Stimulated activated CD4-positive, alpha-beta T cell treated with anti-CD3 and anti-CD28 coated beads, TNF-alpha, amount 100 ng/mL, for 4 hours (primary cell): Measurements from ENCODE around the gene NECTIN1.

Experiments
- DNase-seq, 3 experiments: peaks; one replicate each; pipeline ENCODE4 v3.0.0-alpha.2; 2020; ENCODE audit warnings: low read depth in 3 of 3

Gene NECTIN1

GRCh38 chr11:119713359-119714040, 15.5 kb downstream of the NECTIN1 start:
- no peak for DNase-seq

- no peak for DNase-seq
Observed at GRCh38 chr11:119712459-119713358, 16.3 kb downstream of the NECTIN1 start.

DNA sequence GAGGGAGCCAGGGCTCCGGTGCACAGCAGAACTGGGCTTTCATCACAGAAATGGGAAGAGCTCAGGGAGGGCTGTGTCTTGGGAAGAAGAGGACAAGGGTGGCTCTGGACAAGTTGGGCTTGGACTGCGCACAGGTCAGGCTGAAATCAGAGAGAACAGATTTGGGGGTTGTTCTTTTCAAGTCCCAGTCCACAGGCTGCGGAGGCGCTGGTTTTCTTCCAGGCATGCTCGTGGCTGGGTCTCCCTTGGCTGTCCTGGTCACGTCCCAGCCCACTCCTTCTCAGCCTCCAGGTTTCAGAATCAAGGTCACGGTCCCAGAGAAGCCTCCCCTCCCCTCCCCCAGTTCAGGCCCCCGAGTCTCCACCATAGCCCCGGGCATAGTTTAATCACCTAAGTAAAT, 17.0 kb downstream of the NECTIN1 start:
- no peak for DNase-seq

DNA sequence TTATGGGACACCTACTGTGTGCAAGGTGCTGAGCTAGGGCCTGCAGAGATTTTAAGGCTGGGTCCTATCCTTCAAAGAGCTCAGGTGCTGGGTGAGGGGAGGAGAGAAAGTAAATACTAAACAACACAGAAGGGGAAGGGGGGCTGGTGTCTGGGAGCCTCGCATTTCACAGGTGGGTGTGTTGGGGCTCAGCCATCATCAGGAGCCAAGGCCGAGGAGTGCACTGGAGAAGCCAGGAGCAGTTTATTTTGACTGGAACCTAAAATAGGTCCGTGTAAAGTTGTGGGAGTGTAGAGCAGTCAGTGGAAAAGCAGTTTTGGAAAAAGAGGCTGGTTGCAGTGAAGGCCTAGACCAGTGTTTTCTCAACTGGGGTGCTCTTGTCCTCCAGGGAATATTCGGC, 17.5 kb downstream of the NECTIN1 start:
- no peak for DNase-seq

DNA sequence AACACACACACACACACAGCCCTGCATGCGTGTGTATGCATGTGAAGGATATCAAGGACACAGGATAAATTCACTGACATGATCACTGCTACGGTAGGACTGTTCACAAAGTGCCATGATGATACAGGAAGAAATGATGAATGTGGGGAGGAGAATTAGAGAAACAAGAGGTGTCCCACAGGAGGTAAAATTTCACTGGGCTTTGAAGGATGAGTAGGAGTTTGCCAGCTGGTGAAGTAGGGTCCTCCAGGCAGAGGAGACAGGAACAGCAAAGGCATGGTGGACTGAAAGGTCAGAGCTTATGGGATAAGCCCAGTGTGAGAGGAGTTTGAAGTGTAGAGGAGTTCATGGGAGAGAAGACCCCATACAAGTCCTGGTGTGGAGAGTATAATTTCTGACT, 18.6 kb downstream of the NECTIN1 start:
- no peak for DNase-seq

DNA sequence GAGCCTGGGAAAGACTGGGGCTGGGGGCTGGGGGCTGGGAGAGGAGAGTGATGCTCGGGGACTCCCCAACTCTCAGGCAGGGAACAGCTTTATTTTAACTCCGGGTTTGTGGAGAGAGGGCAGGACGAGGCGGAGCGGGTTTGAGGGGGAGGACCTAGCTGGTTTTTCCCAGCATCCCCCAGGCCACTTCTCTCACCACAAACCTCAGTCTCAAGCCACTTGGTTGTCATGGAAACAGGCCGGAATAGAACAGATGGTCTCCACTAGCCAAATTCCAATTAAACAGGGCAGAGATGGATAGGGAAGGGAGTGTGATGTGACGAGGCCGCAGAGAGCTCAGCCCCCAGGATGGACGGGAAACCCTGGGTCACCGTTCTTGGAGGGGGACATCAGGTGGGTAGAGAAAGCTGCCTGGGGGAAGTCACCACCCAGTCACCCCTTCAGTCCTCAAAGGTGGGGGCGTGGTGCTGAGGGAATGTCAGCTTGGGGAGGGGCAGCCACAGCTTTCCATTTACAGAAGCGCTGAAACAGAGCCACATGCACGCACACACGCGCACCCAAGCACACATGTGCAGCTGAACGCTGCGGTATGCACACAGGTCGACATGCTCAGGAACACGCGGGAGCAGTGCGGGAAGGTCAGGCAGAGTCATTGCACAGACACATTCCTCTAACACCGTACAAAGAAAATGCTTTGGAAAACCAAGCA, 19.2 kb downstream of the NECTIN1 start:
- no peak for DNase-seq

- no peak for DNase-seq
Observed at GRCh38 chr11:119709171-119709570, 19.8 kb downstream of the NECTIN1 start.

DNA sequence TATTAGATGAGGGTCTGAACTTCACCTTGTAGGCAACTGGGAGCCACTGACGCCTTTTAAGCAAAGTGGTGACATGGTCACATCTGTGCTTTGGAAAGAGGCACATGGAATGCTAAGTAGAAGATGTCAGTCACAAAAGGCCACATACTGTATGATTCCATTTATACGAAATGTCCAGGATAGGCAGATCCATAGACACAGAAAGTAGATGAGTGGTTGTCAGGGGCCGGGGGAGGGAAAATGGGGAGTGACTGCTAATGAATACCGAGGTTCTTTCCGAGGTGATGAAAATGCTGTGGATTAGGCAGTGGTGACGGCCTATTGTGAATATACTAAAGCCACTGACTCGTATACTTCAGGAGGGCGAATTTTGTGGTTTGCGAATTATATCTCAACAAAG, 20.6 kb downstream of the NECTIN1 start:
- no peak for DNase-seq

- no peak for DNase-seq
Observed at GRCh38 chr11:119706887-119707286, 22.1 kb downstream of the NECTIN1 start.

- DNase-seq: no peak
Observed at GRCh38 chr11:119706029-119706428, 23.0 kb downstream of the NECTIN1 start.

DNA sequence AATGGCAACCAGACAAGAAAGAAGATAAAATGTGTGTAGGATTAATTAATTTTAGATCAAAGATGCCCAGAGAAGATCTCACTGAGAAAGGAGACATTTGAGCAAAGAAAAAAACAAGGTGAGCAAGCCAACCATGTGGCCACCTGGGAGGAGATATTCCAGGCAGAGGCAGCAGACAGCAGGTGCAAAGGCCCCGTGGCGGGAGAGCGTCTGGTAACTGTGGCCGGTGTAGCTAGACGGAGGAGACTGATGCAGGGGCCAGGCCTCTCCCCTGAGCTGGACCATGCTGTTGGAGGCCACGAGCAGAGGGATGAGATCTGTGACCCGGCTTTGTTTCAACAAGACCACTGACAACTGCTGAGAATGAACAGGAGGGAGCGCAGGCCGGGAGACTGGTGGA, 23.6 kb downstream of the NECTIN1 start:
- DNase-seq: no peak

DNA sequence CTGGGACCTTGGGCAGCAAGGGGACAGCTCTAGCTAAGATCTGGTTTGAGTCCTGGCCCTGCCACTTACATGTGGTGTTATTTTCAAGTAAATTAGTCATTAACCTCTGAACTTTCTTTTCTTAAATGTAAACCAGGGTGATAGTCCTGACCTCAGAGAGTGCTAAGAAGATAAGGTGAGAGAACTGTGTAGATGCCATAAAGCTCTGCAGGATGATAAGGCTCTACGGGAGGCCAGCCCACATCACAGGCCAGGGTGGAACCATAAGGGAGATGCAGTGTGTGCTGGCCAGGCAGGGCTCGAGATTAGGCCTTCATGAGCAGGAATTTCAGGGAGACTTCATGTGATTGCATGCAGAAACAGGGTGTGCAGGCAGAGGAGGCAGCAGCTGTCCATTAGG, 24.2 kb downstream of the NECTIN1 start:
- no peak for DNase-seq

DNA sequence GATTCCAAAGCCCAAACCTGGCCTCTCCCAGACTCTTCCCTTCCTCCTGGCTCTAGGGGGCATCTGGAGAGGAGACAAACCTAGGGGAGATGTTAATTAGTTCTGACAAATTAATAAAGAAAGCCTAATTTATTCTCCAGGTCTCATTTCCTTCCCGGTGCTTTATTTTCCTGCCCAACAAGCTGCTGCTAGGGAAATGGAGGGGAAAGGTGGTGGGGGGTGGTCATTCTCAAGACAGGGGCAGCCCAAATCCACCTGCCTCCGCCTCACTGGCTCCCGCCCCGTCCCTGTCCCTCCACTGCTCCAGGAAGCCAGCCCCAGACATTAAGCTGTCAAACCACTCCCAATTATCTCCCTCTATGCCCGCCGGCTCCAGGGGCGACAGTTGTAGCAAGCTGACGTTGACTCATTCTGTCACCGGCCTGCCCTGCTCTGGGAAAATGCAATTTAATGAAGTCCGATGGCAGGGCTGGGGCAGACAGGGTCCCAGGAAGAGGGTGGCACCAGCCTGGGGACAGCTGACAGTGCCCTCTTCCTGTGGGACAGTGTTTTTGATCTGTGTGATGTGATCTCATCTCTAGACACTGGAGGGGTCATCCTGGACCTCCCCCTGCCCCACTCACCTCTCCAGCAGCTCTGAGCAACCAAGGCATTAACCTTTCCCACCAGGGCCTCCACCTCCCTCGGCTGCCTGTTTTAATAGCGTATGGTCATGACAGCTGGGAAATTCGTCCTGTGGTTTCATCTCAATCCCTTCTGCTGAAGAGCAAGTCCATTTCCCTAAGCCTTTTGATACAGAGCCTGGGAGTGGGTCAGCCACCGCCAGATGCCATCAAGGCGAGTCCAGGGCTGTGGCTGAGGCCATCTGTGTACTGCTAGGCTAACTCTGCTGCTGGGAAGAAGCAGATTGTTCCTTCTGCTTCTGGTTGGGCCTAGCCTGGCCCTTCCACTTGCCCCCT, 27.1 kb downstream of the NECTIN1 start:
- no peak for DNase-seq

- no peak for DNase-seq
Observed at GRCh38 chr11:119700536-119701346, 28.3 kb downstream of the NECTIN1 start.

- no peak for DNase-seq
Observed at GRCh38 chr11:119700030-119700429, 29.0 kb downstream of the NECTIN1 start.

DNA sequence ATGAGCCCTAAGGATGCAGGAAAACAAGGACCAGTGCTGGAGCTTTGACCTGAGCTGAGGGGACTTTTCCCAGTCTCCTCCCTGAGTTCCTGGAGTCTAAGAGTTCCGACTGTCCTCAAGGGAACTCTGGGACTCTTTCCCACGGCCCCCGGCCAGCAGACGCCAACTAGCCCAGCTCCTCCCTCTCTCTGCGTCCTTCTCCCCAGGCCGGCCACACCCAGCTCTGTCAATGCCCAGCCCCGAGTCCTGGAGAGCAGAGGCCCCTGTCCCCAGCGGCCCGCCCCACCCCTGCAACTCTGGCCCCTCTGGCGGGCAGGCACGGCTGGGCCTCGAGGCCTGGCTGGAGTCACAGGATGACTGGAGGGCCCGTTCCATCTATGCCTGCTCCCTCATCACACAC, 29.8 kb downstream of the NECTIN1 start:
- no peak for DNase-seq

DNA sequence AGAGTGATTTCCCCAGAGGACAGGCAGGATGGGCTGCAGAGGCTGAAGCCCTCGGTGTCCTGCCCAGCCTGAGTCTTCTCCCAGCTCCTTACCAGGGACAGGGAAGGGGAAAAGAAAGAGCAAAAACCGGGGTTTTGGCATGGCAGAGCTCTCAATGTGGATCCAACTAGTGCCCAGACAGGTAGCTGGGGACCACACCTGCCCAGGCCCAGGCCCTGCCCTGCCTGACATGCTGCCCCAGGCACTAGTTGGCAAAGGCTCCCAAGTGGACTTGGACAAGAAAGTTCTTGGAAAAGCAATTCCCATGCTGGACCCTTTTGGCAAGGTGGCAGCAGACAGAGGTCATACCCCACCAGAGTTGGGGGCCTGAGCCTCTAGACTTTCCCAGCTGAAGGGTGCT, 31.1 kb downstream of the NECTIN1 start:
- DNase-seq: no peak

GRCh38 chr11:119697445-119697844, 31.6 kb downstream of the NECTIN1 start:
- no peak for DNase-seq

GRCh38 chr11:119696378-119697222, 32.4 kb downstream of the NECTIN1 start:
- no peak for DNase-seq

- no peak for DNase-seq
Observed at GRCh38 chr11:119694334-119694733, 34.7 kb downstream of the NECTIN1 start.
